HEK293 (cell line): ENCODE results near the gene RHOB.

Experiments used
- CTCF ChIA-PET: fragments of 350-600 bp; formaldehyde crosslinking; extraction: SDS; loops from one replicate; lab custom pipeline; 2021; ENCODE audit warnings: antibody characterized with exemption; lab: Yijun Ruan, JAX
- POLR2A ChIA-PET: fragments of 300-600 bp; formaldehyde crosslinking; extraction: SDS; loops from one replicate; lab custom pipeline; 2020; ENCODE audit warnings: antibody characterized with exemption, inconsistent platforms; lab: Yijun Ruan, JAX
- H3K27ac ChIP-seq: fragments of 200-500 bp; sonication (Bioruptor generic); 2 replicates; pipeline ENCODE4 v1.5.1; 2014; ENCODE audit warnings: low read depth, low read length, control low read depth, inconsistent platforms; ENCODE audit errors: extremely low read depth
- H3K36me3 ChIP-seq, 2 experiments: fragments of 200-500 bp in 1 of 2; sonication (Bioruptor generic) in 1 of 2; 1 replicate in 1 of 2; 2 replicates in 1 of 2; pipeline ENCODE4 v1.5.1; 2014 to 2017; ENCODE audit warnings: inconsistent platforms in 2 of 2, low read length in 2 of 2; ENCODE audit not compliant: control insufficient read depth in 2 of 2, insufficient read depth in 1 of 2
- H3K4me1 ChIP-seq: fragments of 200-500 bp; sonication (Bioruptor generic); 2 replicates; pipeline ENCODE4 v1.5.1; 2014; ENCODE audit warnings: mild to moderate bottlenecking, low read length, inconsistent platforms; ENCODE audit not compliant: control insufficient read depth, insufficient read depth
- H3K4me3 ChIP-seq: 2 replicates; pipeline ENCODE4 v1.5.1; 2011; ENCODE audit warnings: low read depth, mild to moderate bottlenecking, control low read depth, low read length, moderate library complexity
- H3K9me3 ChIP-seq: fragments of 200-500 bp; sonication (Bioruptor generic); 2 replicates; pipeline ENCODE4 v1.5.1; 2014; ENCODE audit warnings: low read depth, low read length, inconsistent platforms; ENCODE audit not compliant: control insufficient read depth, insufficient read depth
- KLF8 ChIP-seq: fragments of 450-650 bp; formaldehyde crosslinking; IDR thresholded peaks from 2 replicates; pipeline ENCODE4 v1.5.1; 2016; ENCODE audit warnings: missing biosample characterization, missing genetic modification characterization
- TCF7L2 ChIP-seq: IDR thresholded peaks from 2 replicates; pipeline ENCODE4 v1.6.1; 2011; ENCODE audit warnings: low read depth, mild to moderate bottlenecking, inconsistent platforms, low read length, moderate library complexity, borderline replicate concordance
- TRIM28 ChIP-seq: IDR thresholded peaks from 2 replicates; pipeline ENCODE4 v1.6.1; 2011; ENCODE audit warnings: low read length, control low read depth, borderline replicate concordance
- ZBTB1 ChIP-seq: fragments of 450-650 bp; formaldehyde crosslinking; IDR thresholded peaks from 2 replicates; pipeline ENCODE4 v1.5.1; 2016; ENCODE audit warnings: missing biosample characterization, missing genetic modification characterization
- ZBTB21 ChIP-seq: fragments of 450-650 bp; formaldehyde crosslinking; IDR thresholded peaks from 2 replicates; pipeline ENCODE4 v1.5.1; 2017; ENCODE audit warnings: missing biosample characterization, missing genetic modification characterization
- ZNF121 ChIP-seq: fragments of 450-650 bp; formaldehyde crosslinking; IDR thresholded peaks from 2 replicates; pipeline ENCODE4 v1.5.1; 2016; ENCODE audit warnings: missing biosample characterization, missing genetic modification characterization
- ZNF146 ChIP-seq: fragments of 450-650 bp; formaldehyde crosslinking; IDR thresholded peaks from 2 replicates; pipeline ENCODE4 v1.5.1; 2016; ENCODE audit warnings: missing biosample characterization, missing genetic modification characterization
- ZNF2 ChIP-seq: fragments of 450-650 bp; formaldehyde crosslinking; IDR thresholded peaks from 2 replicates; pipeline ENCODE4 v1.5.1; 2016; ENCODE audit warnings: missing biosample characterization, missing genetic modification characterization
- ZNF24 ChIP-seq: fragments of 450-650 bp; formaldehyde crosslinking; IDR thresholded peaks from 2 replicates; pipeline ENCODE4 v1.5.1; 2016; ENCODE audit warnings: missing biosample characterization, missing genetic modification characterization
- ZNF266 ChIP-seq: fragments of 450-650 bp; formaldehyde crosslinking; IDR thresholded peaks from 2 replicates; pipeline ENCODE4 v1.5.1; 2016; ENCODE audit warnings: missing biosample characterization, missing genetic modification characterization, low read depth
- ZNF341 ChIP-seq: fragments of 450-650 bp; formaldehyde crosslinking; IDR thresholded peaks from 2 replicates; pipeline ENCODE4; 2016; ENCODE audit warnings: low read depth, missing biosample characterization, missing genetic modification characterization
- ZNF394 ChIP-seq: fragments of 450-650 bp; formaldehyde crosslinking; IDR thresholded peaks from 2 replicates; pipeline ENCODE4 v1.5.1; 2016; ENCODE audit warnings: missing biosample characterization, missing genetic modification characterization, mild to moderate bottlenecking, moderate library complexity, borderline replicate concordance
- ZNF416 ChIP-seq: fragments of 450-650 bp; formaldehyde crosslinking; IDR thresholded peaks from 2 replicates; pipeline ENCODE4 v1.5.1; 2016; ENCODE audit warnings: missing biosample characterization, missing genetic modification characterization
- ZNF426 ChIP-seq: fragments of 450-650 bp; formaldehyde crosslinking; IDR thresholded peaks from 2 replicates; pipeline ENCODE4 v1.5.1; 2017; ENCODE audit warnings: missing biosample characterization, missing genetic modification characterization, mild to moderate bottlenecking, inconsistent platforms, moderate library complexity
- ZNF530 ChIP-seq: fragments of 450-650 bp; formaldehyde crosslinking; IDR thresholded peaks from 2 replicates; pipeline ENCODE4 v1.5.1; 2016; ENCODE audit warnings: low read depth, missing biosample characterization, missing genetic modification characterization
- ZNF621 ChIP-seq: fragments of 450-650 bp; formaldehyde crosslinking; IDR thresholded peaks from 2 replicates; pipeline ENCODE4 v1.5.1; 2017; ENCODE audit warnings: missing biosample characterization, missing genetic modification characterization
- ZNF843 ChIP-seq: fragments of 450-650 bp; formaldehyde crosslinking; IDR thresholded peaks from 2 replicates; pipeline ENCODE4 v1.5.1; 2016; ENCODE audit warnings: missing biosample characterization, missing genetic modification characterization
- TF ChIP-seq, protein P1 (sequence below): fragments of 450-650 bp; formaldehyde crosslinking; IDR thresholded peaks from 2 replicates; pipeline ENCODE4 v1.5.1; 2016; ENCODE audit warnings: missing biosample characterization, missing genetic modification characterization
- TF ChIP-seq, protein P2 (sequence below): fragments of 450-650 bp; formaldehyde crosslinking; IDR thresholded peaks from 2 replicates; pipeline ENCODE4 v1.5.1; 2016; ENCODE audit warnings: missing biosample characterization, missing genetic modification characterization
- TF ChIP-seq, protein P3 (sequence below): fragments of 450-650 bp; formaldehyde crosslinking; IDR thresholded peaks from 2 replicates; pipeline ENCODE4 v1.5.0; 2017; ENCODE audit warnings: missing biosample characterization, missing genetic modification characterization, borderline replicate concordance
- TF ChIP-seq, protein P4 (sequence below): fragments of 450-650 bp; formaldehyde crosslinking; IDR thresholded peaks from 2 replicates; pipeline ENCODE4 v1.5.1; 2016; ENCODE audit warnings: missing biosample characterization, missing genetic modification characterization

Gene RHOB

DNA sequence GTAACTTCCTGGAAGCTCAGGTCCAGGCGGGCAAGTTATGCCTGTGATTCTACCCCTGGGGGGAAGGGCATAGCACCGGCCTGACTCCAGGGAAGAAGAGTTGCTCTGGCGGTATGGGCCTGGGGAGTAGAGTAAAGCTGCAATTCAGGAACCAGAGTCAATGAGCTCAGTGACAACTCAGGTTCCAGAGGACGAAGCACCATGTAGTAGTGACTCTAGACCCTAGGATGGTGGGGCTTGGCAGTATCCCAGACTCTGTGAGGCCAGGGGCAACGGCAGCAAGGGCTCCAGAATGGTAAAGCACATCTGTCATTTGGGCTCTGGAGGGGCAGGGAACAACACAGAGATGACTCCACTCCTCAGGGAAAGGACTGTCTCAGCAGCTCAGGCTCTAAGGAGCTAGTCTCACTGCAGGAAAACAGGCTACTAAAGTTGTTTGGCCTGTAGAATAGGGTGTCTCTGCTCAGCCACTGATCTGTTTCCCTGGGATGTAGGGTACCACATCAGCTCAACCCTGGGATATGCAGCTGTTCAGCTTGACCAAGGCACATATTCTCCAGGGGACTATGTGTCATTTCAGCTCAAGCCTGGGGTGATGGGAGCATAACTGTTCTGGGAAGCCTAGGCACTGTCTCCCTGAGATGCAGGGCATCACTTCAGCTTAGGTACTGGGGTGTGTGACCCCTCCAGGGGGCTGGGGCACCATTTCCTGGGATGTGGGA is 36.2 kb upstream of the RHOB start (continued):
- TF ChIP-seq KLF8 (tag by site-specific recombination) (no peak), ZNF121 (tag by site-specific recombination) (no peak), ZNF266 (tag by site-specific recombination) (no peak), ZNF24 (no peak), ZNF843 (tag by site-specific recombination) (no peak), ZBTB21 (no peak), ZNF416 (tag by site-specific recombination) (no peak), ZNF621 (tag by site-specific recombination) (no peak), ZNF2 (tag by site-specific recombination) (no peak), ZNF426 (tag by site-specific recombination) (no peak)
- TF ChIP-seq, protein P1, sequence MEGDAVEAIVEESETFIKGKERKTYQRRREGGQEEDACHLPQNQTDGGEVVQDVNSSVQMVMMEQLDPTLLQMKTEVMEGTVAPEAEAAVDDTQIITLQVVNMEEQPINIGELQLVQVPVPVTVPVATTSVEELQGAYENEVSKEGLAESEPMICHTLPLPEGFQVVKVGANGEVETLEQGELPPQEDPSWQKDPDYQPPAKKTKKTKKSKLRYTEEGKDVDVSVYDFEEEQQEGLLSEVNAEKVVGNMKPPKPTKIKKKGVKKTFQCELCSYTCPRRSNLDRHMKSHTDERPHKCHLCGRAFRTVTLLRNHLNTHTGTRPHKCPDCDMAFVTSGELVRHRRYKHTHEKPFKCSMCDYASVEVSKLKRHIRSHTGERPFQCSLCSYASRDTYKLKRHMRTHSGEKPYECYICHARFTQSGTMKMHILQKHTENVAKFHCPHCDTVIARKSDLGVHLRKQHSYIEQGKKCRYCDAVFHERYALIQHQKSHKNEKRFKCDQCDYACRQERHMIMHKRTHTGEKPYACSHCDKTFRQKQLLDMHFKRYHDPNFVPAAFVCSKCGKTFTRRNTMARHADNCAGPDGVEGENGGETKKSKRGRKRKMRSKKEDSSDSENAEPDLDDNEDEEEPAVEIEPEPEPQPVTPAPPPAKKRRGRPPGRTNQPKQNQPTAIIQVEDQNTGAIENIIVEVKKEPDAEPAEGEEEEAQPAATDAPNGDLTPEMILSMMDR (tag by site-specific recombination): no peak
- TF ChIP-seq, protein P2, sequence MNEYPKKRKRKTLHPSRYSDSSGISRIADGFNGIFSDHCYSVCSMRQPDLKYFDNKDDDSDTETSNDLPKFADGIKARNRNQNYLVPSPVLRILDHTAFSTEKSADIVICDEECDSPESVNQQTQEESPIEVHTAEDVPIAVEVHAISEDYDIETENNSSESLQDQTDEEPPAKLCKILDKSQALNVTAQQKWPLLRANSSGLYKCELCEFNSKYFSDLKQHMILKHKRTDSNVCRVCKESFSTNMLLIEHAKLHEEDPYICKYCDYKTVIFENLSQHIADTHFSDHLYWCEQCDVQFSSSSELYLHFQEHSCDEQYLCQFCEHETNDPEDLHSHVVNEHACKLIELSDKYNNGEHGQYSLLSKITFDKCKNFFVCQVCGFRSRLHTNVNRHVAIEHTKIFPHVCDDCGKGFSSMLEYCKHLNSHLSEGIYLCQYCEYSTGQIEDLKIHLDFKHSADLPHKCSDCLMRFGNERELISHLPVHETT (tag by site-specific recombination): no peak

DNA sequence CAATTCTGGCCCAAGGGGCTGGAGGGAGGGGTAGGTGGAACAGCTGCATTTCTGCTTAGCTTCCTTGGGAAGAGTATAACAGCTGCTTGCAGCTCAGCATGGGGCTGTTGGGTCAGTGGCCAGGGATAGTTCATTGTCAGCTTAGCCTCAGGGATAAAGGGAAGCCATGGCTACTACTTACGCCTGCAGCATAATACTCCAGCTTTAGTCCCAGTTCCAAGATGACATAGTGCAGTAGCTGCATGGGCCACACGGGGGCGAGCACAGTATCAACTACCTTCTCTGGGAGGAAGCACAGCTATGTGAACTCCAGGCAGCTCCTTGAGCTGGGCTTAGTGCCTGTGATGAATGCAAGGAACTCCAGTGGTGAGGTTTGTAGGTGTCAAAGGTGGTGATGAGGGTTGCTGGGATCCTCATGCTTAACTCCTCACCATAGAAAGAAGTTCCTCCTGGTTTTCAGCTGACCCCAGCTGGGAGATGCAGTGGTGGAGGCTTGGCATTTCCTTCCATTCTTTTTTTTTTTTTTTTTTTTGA is 35.4 kb upstream of the RHOB start:
- no peaks in the 10 kb centered on the region for H3K4me1 ChIP-seq
- no peak overlapping the region for H3K27ac ChIP-seq
- no peaks in the 10 kb centered on the region for H3K36me3 ChIP-seq
- no peaks in the 10 kb centered on the region for H3K9me3 ChIP-seq
- no peak overlapping the region for H3K4me3 ChIP-seq
- peak; percentile 69; the same call in 1 of the 2 replicates for TF ChIP-seq TRIM28
- TF ChIP-seq ZNF2 (tag by site-specific recombination): 0 out of 2 replicates have a peak, but pooled peaks have one; percentile 18
- TF ChIP-seq, protein P1 (tag by site-specific recombination): peak; percentile 45; the same call in 1 of the 2 replicates
- TF ChIP-seq ZBTB1 (tag by site-specific recombination): no peak
- peak; percentile 43; the same call in 1 of the 2 replicates for TF ChIP-seq ZNF341 (tag by site-specific recombination)
- no peak for TF ChIP-seq ZNF394 (tag by site-specific recombination)
- TF ChIP-seq ZNF146: peak; percentile 68
- no peak for TF ChIP-seq TCF7L2
- TF ChIP-seq, protein P3, sequence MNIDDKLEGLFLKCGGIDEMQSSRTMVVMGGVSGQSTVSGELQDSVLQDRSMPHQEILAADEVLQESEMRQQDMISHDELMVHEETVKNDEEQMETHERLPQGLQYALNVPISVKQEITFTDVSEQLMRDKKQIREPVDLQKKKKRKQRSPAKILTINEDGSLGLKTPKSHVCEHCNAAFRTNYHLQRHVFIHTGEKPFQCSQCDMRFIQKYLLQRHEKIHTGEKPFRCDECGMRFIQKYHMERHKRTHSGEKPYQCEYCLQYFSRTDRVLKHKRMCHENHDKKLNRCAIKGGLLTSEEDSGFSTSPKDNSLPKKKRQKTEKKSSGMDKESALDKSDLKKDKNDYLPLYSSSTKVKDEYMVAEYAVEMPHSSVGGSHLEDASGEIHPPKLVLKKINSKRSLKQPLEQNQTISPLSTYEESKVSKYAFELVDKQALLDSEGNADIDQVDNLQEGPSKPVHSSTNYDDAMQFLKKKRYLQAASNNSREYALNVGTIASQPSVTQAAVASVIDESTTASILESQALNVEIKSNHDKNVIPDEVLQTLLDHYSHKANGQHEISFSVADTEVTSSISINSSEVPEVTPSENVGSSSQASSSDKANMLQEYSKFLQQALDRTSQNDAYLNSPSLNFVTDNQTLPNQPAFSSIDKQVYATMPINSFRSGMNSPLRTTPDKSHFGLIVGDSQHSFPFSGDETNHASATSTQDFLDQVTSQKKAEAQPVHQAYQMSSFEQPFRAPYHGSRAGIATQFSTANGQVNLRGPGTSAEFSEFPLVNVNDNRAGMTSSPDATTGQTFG: no peak
- TF ChIP-seq, protein P4, sequence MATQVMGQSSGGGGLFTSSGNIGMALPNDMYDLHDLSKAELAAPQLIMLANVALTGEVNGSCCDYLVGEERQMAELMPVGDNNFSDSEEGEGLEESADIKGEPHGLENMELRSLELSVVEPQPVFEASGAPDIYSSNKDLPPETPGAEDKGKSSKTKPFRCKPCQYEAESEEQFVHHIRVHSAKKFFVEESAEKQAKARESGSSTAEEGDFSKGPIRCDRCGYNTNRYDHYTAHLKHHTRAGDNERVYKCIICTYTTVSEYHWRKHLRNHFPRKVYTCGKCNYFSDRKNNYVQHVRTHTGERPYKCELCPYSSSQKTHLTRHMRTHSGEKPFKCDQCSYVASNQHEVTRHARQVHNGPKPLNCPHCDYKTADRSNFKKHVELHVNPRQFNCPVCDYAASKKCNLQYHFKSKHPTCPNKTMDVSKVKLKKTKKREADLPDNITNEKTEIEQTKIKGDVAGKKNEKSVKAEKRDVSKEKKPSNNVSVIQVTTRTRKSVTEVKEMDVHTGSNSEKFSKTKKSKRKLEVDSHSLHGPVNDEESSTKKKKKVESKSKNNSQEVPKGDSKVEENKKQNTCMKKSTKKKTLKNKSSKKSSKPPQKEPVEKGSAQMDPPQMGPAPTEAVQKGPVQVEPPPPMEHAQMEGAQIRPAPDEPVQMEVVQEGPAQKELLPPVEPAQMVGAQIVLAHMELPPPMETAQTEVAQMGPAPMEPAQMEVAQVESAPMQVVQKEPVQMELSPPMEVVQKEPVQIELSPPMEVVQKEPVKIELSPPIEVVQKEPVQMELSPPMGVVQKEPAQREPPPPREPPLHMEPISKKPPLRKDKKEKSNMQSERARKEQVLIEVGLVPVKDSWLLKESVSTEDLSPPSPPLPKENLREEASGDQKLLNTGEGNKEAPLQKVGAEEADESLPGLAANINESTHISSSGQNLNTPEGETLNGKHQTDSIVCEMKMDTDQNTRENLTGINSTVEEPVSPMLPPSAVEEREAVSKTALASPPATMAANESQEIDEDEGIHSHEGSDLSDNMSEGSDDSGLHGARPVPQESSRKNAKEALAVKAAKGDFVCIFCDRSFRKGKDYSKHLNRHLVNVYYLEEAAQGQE (tag by site-specific recombination): no peak
- TF ChIP-seq ZNF530 (tag by site-specific recombination): no peak
- CTCF ChIA-PET: interaction anchor here (0.6 to 5.4 kb wide), 24 partner anchors 9 to 464 kb away, joined by 3 to 48 read pairs (median 8); partner anchors contain the start of genes HS1BP3 and RHOB
- POLR2A ChIA-PET: interaction anchor here (0.7 to 3.0 kb wide), 3 partner anchors 28 to 397 kb away, joined by 3 to 25 read pairs (median 7); partner anchors contain the start of gene RHOB
